ENCODE measurements around the gene PHF3. TPM values are rescaled to one million over a fixed set of nuclear protein-coding genes. Genes with fewer than 3 reads are reported as not detected.

Gene PHF3
- total RNA-seq, 2 donors from 2014 or later: 68.2 to 72.5 TPM

- Mint-ChIP-seq H3K36me3 (ENCODE audit: low read depth) (peaks cover 16% of the 10 kb centered on the region), H3K4me1 (peaks cover 13% of the 10 kb centered on the region), H3K27ac (no peak overlapping the region), H3K9me3 (no peaks in the 10 kb centered on the region), H3K27me3 (ENCODE audit: insufficient read depth) (no peaks in the 10 kb centered on the region), H3K4me3 (no peak overlapping the region)
- no peak overlapping the region for H3K9ac ChIP-seq (ENCODE audit: extremely low read depth, low read length, poor library complexity, severe bottlenecking)
- H3K27ac ChIP-seq (ENCODE audit: low read depth, low read length): no peak overlapping the region
- H3K36me3 ChIP-seq (ENCODE audit: control insufficient read depth, insufficient read depth, low read length): peaks cover 20% of the 10 kb centered on the region
- no peaks in the 10 kb centered on the region for H3K27me3 ChIP-seq (ENCODE audit: control insufficient read depth, insufficient read depth, low read length, poor library complexity, severe bottlenecking)
- no peak overlapping the region for H3K4me3 ChIP-seq (ENCODE audit: low read length)
- TF ChIP-seq, protein P1, sequence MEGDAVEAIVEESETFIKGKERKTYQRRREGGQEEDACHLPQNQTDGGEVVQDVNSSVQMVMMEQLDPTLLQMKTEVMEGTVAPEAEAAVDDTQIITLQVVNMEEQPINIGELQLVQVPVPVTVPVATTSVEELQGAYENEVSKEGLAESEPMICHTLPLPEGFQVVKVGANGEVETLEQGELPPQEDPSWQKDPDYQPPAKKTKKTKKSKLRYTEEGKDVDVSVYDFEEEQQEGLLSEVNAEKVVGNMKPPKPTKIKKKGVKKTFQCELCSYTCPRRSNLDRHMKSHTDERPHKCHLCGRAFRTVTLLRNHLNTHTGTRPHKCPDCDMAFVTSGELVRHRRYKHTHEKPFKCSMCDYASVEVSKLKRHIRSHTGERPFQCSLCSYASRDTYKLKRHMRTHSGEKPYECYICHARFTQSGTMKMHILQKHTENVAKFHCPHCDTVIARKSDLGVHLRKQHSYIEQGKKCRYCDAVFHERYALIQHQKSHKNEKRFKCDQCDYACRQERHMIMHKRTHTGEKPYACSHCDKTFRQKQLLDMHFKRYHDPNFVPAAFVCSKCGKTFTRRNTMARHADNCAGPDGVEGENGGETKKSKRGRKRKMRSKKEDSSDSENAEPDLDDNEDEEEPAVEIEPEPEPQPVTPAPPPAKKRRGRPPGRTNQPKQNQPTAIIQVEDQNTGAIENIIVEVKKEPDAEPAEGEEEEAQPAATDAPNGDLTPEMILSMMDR (conservative IDR thresholded peaks at IDR 0.05): no peak
- peaks cover 3% of the 10 kb centered on the region for H3K4me1 ChIP-seq (ENCODE audit: control insufficient read depth, insufficient read depth, low read length)
- 90% methylated on average over 3 of the region's 3 CpGs; no CpG with 5 or more reads in 1 of the 2 experiments for WGBS, 2 experiments (ENCODE audit: insufficient coverage in 1 of 2, insufficient read length in 1 of 2)
- H3K9me3 ChIP-seq (ENCODE audit: control insufficient read depth, low read length): no peaks in the 10 kb centered on the region
- no peak for DNase-seq
Observed at GRCh38 chr6:63674635-63675034, 39.0 kb downstream of the PHF3 start.

- TF ChIP-seq, protein P1 (conservative IDR thresholded peaks at IDR 0.05): no peak
- no peaks in the 10 kb centered on the region for H3K27me3 Mint-ChIP-seq (ENCODE audit: insufficient read depth)
- WGBS, 2 experiments (ENCODE audit: insufficient coverage in 1 of 2, insufficient read length in 1 of 2): 100% methylated on average over 1 of the region's 1 CpG
- DNase-seq: no peak
- H3K4me3 Mint-ChIP-seq: no peak overlapping the region
- peaks cover 3% of the 10 kb centered on the region for H3K4me1 ChIP-seq (ENCODE audit: control insufficient read depth, insufficient read depth, low read length)
- H3K36me3 Mint-ChIP-seq (ENCODE audit: low read depth): peaks cover 19% of the 10 kb centered on the region
- no peak overlapping the region for H3K4me3 ChIP-seq (ENCODE audit: low read length)
- peaks cover 25% of the 10 kb centered on the region for H3K36me3 ChIP-seq (ENCODE audit: control insufficient read depth, insufficient read depth, low read length)
- peaks cover 13% of the 10 kb centered on the region for H3K4me1 Mint-ChIP-seq
- no peak overlapping the region for H3K27ac ChIP-seq (ENCODE audit: low read depth, low read length)
- no peaks in the 10 kb centered on the region for H3K9me3 Mint-ChIP-seq
- no peak overlapping the region for H3K9ac ChIP-seq (ENCODE audit: extremely low read depth, low read length, poor library complexity, severe bottlenecking)
- no peaks in the 10 kb centered on the region for H3K9me3 ChIP-seq (ENCODE audit: control insufficient read depth, low read length)
- no peak overlapping the region for H3K27ac Mint-ChIP-seq
- H3K27me3 ChIP-seq (ENCODE audit: control insufficient read depth, insufficient read depth, low read length, poor library complexity, severe bottlenecking): no peaks in the 10 kb centered on the region
Observed at GRCh38 chr6:63675138-63675537, 39.5 kb downstream of the PHF3 start.

DNA sequence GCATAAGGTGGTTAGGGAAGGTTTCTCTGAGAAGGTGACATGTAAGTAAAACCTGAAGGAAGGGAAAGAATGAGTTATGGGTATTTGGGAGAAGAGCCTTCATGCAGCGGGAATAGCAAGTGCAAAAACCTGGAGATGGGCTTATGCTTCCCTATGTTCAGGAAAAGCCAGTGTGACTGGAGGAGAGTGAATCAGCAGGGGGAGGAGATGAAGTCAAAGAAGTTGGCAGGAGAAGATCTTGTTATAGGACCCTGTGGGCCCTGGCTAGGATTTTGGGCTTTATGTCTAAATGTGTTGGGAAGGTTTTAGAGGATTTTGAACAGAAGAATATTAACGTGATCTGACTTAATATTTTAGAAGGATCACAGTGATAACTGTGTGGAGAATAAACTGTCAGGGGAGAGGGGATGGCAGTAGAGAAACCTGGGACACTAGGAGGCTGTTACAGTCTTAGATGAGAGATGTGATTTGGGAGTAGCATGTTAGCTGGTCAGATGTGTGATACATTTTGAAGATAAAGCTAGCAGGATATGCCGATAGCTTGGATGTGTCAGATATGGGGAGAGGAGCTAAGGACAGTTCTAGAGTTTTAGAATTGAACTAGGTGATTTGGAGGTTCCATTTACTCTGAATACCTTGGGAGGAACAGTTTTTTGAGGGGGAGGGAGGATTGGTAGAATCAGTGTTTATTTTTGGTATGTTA, 41.0 kb downstream of the PHF3 start:
- TF ChIP-seq, protein P1 (conservative IDR thresholded peaks at IDR 0.05): no peak
- H3K27ac Mint-ChIP-seq: no peak overlapping the region
- H3K4me1 ChIP-seq (ENCODE audit: control insufficient read depth, insufficient read depth, low read length): peaks cover 3% of the 10 kb centered on the region
- no peaks in the 10 kb centered on the region for H3K9me3 ChIP-seq (ENCODE audit: control insufficient read depth, low read length)
- H3K9me3 Mint-ChIP-seq: no peaks in the 10 kb centered on the region
- 92 to 100% methylated on average over 3 of the region's 3 CpGs for WGBS, 2 experiments (ENCODE audit: insufficient coverage in 1 of 2, insufficient read length in 1 of 2)
- H3K27ac ChIP-seq (ENCODE audit: low read depth, low read length): no peak overlapping the region
- H3K4me3 Mint-ChIP-seq: no peak overlapping the region
- H3K9ac ChIP-seq (ENCODE audit: extremely low read depth, low read length, poor library complexity, severe bottlenecking): no peak overlapping the region
- H3K36me3 ChIP-seq (ENCODE audit: control insufficient read depth, insufficient read depth, low read length): peaks cover 31% of the 10 kb centered on the region
- DNase-seq: no peak
- H3K4me1 Mint-ChIP-seq: peaks cover 16% of the 10 kb centered on the region
- H3K27me3 Mint-ChIP-seq (ENCODE audit: insufficient read depth): no peaks in the 10 kb centered on the region
- H3K4me3 ChIP-seq (ENCODE audit: low read length): no peak overlapping the region
- H3K36me3 Mint-ChIP-seq (ENCODE audit: low read depth): peaks cover 19% of the 10 kb centered on the region
- H3K27me3 ChIP-seq (ENCODE audit: control insufficient read depth, insufficient read depth, low read length, poor library complexity, severe bottlenecking): no peaks in the 10 kb centered on the region
